ENCODE measurements around the gene PDE4D. TPM values are rescaled to one million over a fixed set of nuclear protein-coding genes. Genes with fewer than 3 reads are reported as not detected.

The PDE4D gene
- total RNA-seq, 1 experiment from 2014 or later: 2.4 TPM

- in situ Hi-C loops (cut with HindIII; ENCODE audit: low pct_unique_long_range_greater_than_20kb, low sequenced_read_pairs) (no loop called here), intact Hi-C loops (cut with micrococcal nuclease; ENCODE audit: unreplicated experiment) (no loop called here)
- Histone ChIP-seq H3K27me3 (ENCODE audit: control insufficient read depth, insufficient read depth, low read length) (no peaks in the 10 kb centered on the region), H3K27ac (ENCODE audit: low read length) (no peak overlapping the region), H3K4me1 (ENCODE audit: control insufficient read depth, insufficient read depth, low read length) (no peaks in the 10 kb centered on the region), H3K9me3 (ENCODE audit: control insufficient read depth, insufficient read depth, low read depth, low read length) (no peaks in the 10 kb centered on the region), H3K36me3 (ENCODE audit: control insufficient read depth, insufficient read depth, low read length) (no peaks in the 10 kb centered on the region), H3K4me3 (ENCODE audit: low read depth in 2 of 2, low read length in 2 of 2) (no peak overlapping the region)
- ATAC-seq: no peak
- CTCF ChIA-PET: no interaction called here
- no peak for DNase-seq (ENCODE audit: low read depth, low spot score)
- POLR2A ChIA-PET: interaction anchor here (0.7 kb wide), 1 partner anchor 24 kb away, joined by 3 read pairs; no protein-coding TSS in a partner anchor
- no peak for TF ChIP-seq SIN3A (IDR thresholded peaks at IDR 0.05; ENCODE audit: borderline replicate concordance, insufficient read depth, low read depth, low read length)
- no peak for TF ChIP-seq TCF7L2 (IDR thresholded peaks at IDR 0.05; ENCODE audit: low read depth, low read length)
- TF ChIP-seq REST (IDR thresholded peaks at IDR 0.05; ENCODE audit: insufficient read depth in 1 of 2, low read depth in 2 of 2, low read length in 1 of 2): no peak
- TF ChIP-seq POLR2AphosphoS5 (IDR thresholded peaks at IDR 0.05; ENCODE audit: low read depth, low read length): no peak
- TF ChIP-seq CTCF (IDR thresholded peaks at IDR 0.05): no peak
- no TSS peak for BruUV-seq (replicated peaks)
These were observed 163.7 kb downstream of the PDE4D start for GRCh38 chr5:59729820-59730219.

- TF ChIP-seq CTCF (IDR thresholded peaks at IDR 0.05): no peak
- no peak for TF ChIP-seq REST (IDR thresholded peaks at IDR 0.05; ENCODE audit: insufficient read depth in 1 of 2, low read depth in 2 of 2, low read length in 1 of 2)
- TF ChIP-seq SIN3A (IDR thresholded peaks at IDR 0.05; ENCODE audit: borderline replicate concordance, insufficient read depth, low read depth, low read length): no peak
- no peak for TF ChIP-seq TCF7L2 (IDR thresholded peaks at IDR 0.05; ENCODE audit: low read depth, low read length)
- no peak for TF ChIP-seq POLR2AphosphoS5 (IDR thresholded peaks at IDR 0.05; ENCODE audit: low read depth, low read length)
- ATAC-seq: no peak
- Histone ChIP-seq H3K36me3 (ENCODE audit: control insufficient read depth, insufficient read depth, low read length) (no peaks in the 10 kb centered on the region), H3K4me1 (ENCODE audit: control insufficient read depth, insufficient read depth, low read length) (no peaks in the 10 kb centered on the region), H3K27me3 (ENCODE audit: control insufficient read depth, insufficient read depth, low read length) (no peaks in the 10 kb centered on the region), H3K4me3 (ENCODE audit: low read depth in 2 of 2, low read length in 2 of 2) (no peak overlapping the region), H3K27ac (ENCODE audit: low read length) (no peak overlapping the region), H3K9me3 (ENCODE audit: control insufficient read depth, insufficient read depth, low read depth, low read length) (no peaks in the 10 kb centered on the region)
- in situ Hi-C loops (cut with HindIII; ENCODE audit: low pct_unique_long_range_greater_than_20kb, low sequenced_read_pairs): no loop called here
- BruUV-seq (replicated peaks): no TSS peak
- intact Hi-C loops (cut with micrococcal nuclease; ENCODE audit: unreplicated experiment): no loop called here
- POLR2A ChIA-PET: interaction anchor here (0.7 kb wide), 1 partner anchor 24 kb away, joined by 3 read pairs; no protein-coding TSS in a partner anchor
- DNase-seq (ENCODE audit: low read depth, low spot score): no peak
- CTCF ChIA-PET: no interaction called here
These were observed 164.2 kb downstream of the PDE4D start for GRCh38 chr5:59729357-59729756.
